ENCODE results near the gene HTR6. TPM values are rescaled to one million over a fixed set of nuclear protein-coding genes. Genes with fewer than 3 reads are reported as not detected.

The HTR6 gene
- total RNA-seq, 4 donors from 2014 or later: not detected

GRCh38 chr1:19650416-19651140, 14.1 kb upstream of the HTR6 start:
- DNase-seq (ENCODE audit: extremely low spot score): no peak
- no peak for TF ChIP-seq EP300 (IDR thresholded peaks at IDR 0.05)
- peak; percentile 37 to 48 for TF ChIP-seq POLR2AphosphoS5 (IDR thresholded peaks at IDR 0.05)

GRCh38 chr1:19651141-19651737, 13.4 kb upstream of the HTR6 start:
- 17% methylated on average over 11 of the region's 11 CpGs for WGBS
- no peak for TF ChIP-seq POLR2A (IDR thresholded peaks at IDR 0.05; ENCODE audit: low read depth)
- peak in 1 of 2 donors; percentile 34 for TF ChIP-seq POLR2AphosphoS5 (IDR thresholded peaks at IDR 0.05)
- no peak for TF ChIP-seq EP300 (IDR thresholded peaks at IDR 0.05)
- TF ChIP-seq CTCF (IDR thresholded peaks at IDR 0.05): peak; percentile 58 to 71 (median 71)
- Histone ChIP-seq H3K4me3 (peak overlapping the region; percentile 1 to 25 (median 6)), H3K27ac (replicated peaks in 1 of 4) (peak overlapping the region; percentile 97 to 99 (median 98)), H3K36me3 (peaks cover 0 to 25% (median 21%) of the 10 kb centered on the region in 4 donors), H3K4me1 (peaks cover 74 to 99% (median 97%) of the 10 kb centered on the region in 4 donors), H3K9me3 (no peaks in the 10 kb centered on the region), H3K27me3 (no peaks in the 10 kb centered on the region)
- intact Hi-C loops (cut with DNase I): loop anchor here (2.0 kb wide), 2 partner anchors 258 to 306 kb away; no protein-coding TSS in a partner anchor
- DNase-seq (ENCODE audit: extremely low spot score): no peak

More at GRCh38 chr1:19650416-19651140, 14.1 kb upstream of the HTR6 start:
- no peaks in the 10 kb centered on the region for H3K9me3 ChIP-seq
- peaks cover 0 to 18% (median 15%) of the 10 kb centered on the region in 4 donors for H3K36me3 ChIP-seq
- WGBS: 15% methylated on average over 12 of the region's 12 CpGs
- H3K4me1 ChIP-seq: peaks cover 74 to 99% (median 98%) of the 10 kb centered on the region in 4 donors
- H3K27me3 ChIP-seq: no peaks in the 10 kb centered on the region
- H3K4me3 ChIP-seq: peak overlapping the region; percentile 1 to 25 (median 6)
- intact Hi-C loops (cut with DNase I): loop anchor here (2.0 kb wide), 2 partner anchors 258 to 306 kb away; no protein-coding TSS in a partner anchor
- H3K27ac ChIP-seq (replicated peaks in 1 of 4): peak overlapping the region; percentile 97 to 99 (median 98)

- intact Hi-C loops (cut with DNase I): no loop called here
- Histone ChIP-seq H3K36me3 (peaks cover 0 to 51% (median 48%) of the 10 kb centered on the region in 4 donors), H3K27ac (replicated peaks in 1 of 4) (peak overlapping the region; percentile 97 to 99 (median 98)), H3K4me1 (peaks cover 43 to 81% (median 72%) of the 10 kb centered on the region in 4 donors), H3K27me3 (no peaks in the 10 kb centered on the region), H3K4me3 (no peak overlapping the region), H3K9me3 (no peaks in the 10 kb centered on the region)
- DNase-seq (ENCODE audit: extremely low spot score): no peak
- no peak for TF ChIP-seq CTCF (IDR thresholded peaks at IDR 0.05)
- TF ChIP-seq POLR2AphosphoS5 (IDR thresholded peaks at IDR 0.05): no peak
- no peak for TF ChIP-seq POLR2A (IDR thresholded peaks at IDR 0.05; ENCODE audit: low read depth)
- no peak for TF ChIP-seq EP300 (IDR thresholded peaks at IDR 0.05)
- 56% methylated on average over 5 of the region's 5 CpGs for WGBS
Observed at GRCh38 chr1:19654386-19654785, 10.3 kb upstream of the HTR6 start.

- WGBS: 72% methylated on average over 9 of the region's 15 CpGs
- Histone ChIP-seq H3K27me3 (no peaks in the 10 kb centered on the region), H3K4me3 (no peak overlapping the region), H3K9me3 (no peaks in the 10 kb centered on the region), H3K36me3 (peaks cover 0 to 51% (median 48%) of the 10 kb centered on the region in 4 donors), H3K27ac (replicated peaks in 1 of 4) (peak overlapping the region; percentile 97 to 99 (median 98)), H3K4me1 (peaks cover 39 to 81% (median 72%) of the 10 kb centered on the region in 4 donors)
- intact Hi-C loops (cut with DNase I): no loop called here
- TF ChIP-seq CTCF (IDR thresholded peaks at IDR 0.05): no peak
- TF ChIP-seq EP300 (IDR thresholded peaks at IDR 0.05): no peak
- DNase-seq (ENCODE audit: extremely low spot score): no peak
Observed at GRCh38 chr1:19654886-19655717, 9.6 kb upstream of the HTR6 start.

All from esophagus muscularis mucosa (tissue), 4 donors.